Eye (tissue), 1 donor: ENCODE data around the gene ZBTB33.

ENCODE experiments used
- DNase-seq: peaks from one replicate; pipeline ENCODE4 v3.0.0-alpha.2; 2015

Gene ZBTB33

GRCh38 chrX:120264341-120264740 is 13.7 kb downstream of the ZBTB33 start:
- DNase-seq: no peak

- no peak for DNase-seq
Measured at GRCh38 chrX:120269373-120270035, 18.9 kb downstream of the ZBTB33 start.

- DNase-seq: no peak
Measured at GRCh38 chrX:120270567-120270966, 20.0 kb downstream of the ZBTB33 start.

GRCh38 chrX:120271218-120271617 is 20.6 kb downstream of the ZBTB33 start:
- no peak for DNase-seq

GRCh38 chrX:120274145-120274544 is 23.5 kb downstream of the ZBTB33 start:
- no peak for DNase-seq

GRCh38 chrX:120274958-120275357 is 24.3 kb downstream of the ZBTB33 start:
- DNase-seq: no peak

- DNase-seq: no peak
Measured at GRCh38 chrX:120281021-120281624, 30.5 kb downstream of the ZBTB33 start.

GRCh38 chrX:120281761-120282160 is 31.1 kb downstream of the ZBTB33 start:
- DNase-seq: no peak

- DNase-seq: no peak
Measured at GRCh38 chrX:120282697-120283096, 32.1 kb downstream of the ZBTB33 start.

- DNase-seq: no peak
Measured at GRCh38 chrX:120286733-120287512, 36.3 kb downstream of the ZBTB33 start.

GRCh38 chrX:120287513-120288112 is 37.0 kb downstream of the ZBTB33 start:
- DNase-seq: no peak

- no peak for DNase-seq
Measured at GRCh38 chrX:120290107-120290506, 39.5 kb downstream of the ZBTB33 start.

- no peak for DNase-seq
Measured at GRCh38 chrX:120291211-120291610, 40.6 kb downstream of the ZBTB33 start.

- DNase-seq: no peak
Measured at GRCh38 chrX:120293015-120293414, 42.4 kb downstream of the ZBTB33 start.

- no peak for DNase-seq
Measured at GRCh38 chrX:120294651-120295050, 44.0 kb downstream of the ZBTB33 start.

- no peak for DNase-seq
Measured at GRCh38 chrX:120297923-120298322, 47.3 kb downstream of the ZBTB33 start.

- DNase-seq: no peak
Measured at GRCh38 chrX:120299928-120300327, 49.3 kb downstream of the ZBTB33 start.

- DNase-seq: no peak
Measured at GRCh38 chrX:120301497-120301896, 50.9 kb downstream of the ZBTB33 start.

GRCh38 chrX:120301960-120302359 is 51.3 kb downstream of the ZBTB33 start:
- DNase-seq: no peak

- DNase-seq: no peak
Measured at GRCh38 chrX:120302434-120302833, 51.8 kb downstream of the ZBTB33 start.

- DNase-seq: no peak
Measured at GRCh38 chrX:120304256-120304655, 53.6 kb downstream of the ZBTB33 start.

GRCh38 chrX:120305531-120306141 is 55.0 kb downstream of the ZBTB33 start:
- no peak for DNase-seq

GRCh38 chrX:120306630-120307029 is 56.0 kb downstream of the ZBTB33 start:
- DNase-seq: no peak
